GM19438 (cell line): ENCODE results near the gene AKR7A3.
"Not testable (repeated sequence)": the region's sequence is repeated elsewhere in the genome, so short reads cannot be mapped to it uniquely, and the experiment has no call there.

ENCODE experiments used
- ATAC-seq: cut with Tn5 transposase; IDR thresholded peaks from one replicate; pipeline ENCODE4 v1.9.1; 2021; ENCODE audit warnings: low read depth; ENCODE audit not compliant: unreplicated experiment

The AKR7A3 gene

GRCh38 chr1:19321071-19321470 lies 32.5 kb upstream of the AKR7A3 start:
- ATAC-seq: no peak

GRCh38 chr1:19319196-19319595 lies 30.6 kb upstream of the AKR7A3 start:
- no peak for ATAC-seq

- ATAC-seq: no peak
Measured at GRCh38 chr1:19317126-19317910, 28.7 kb upstream of the AKR7A3 start.

GRCh38 chr1:19315378-19316198 lies 27.0 kb upstream of the AKR7A3 start:
- no peak for ATAC-seq

GRCh38 chr1:19313961-19314882 lies 25.7 kb upstream of the AKR7A3 start:
- ATAC-seq: no peak

- ATAC-seq: no peak
Measured at GRCh38 chr1:19313636-19313959, 25.0 kb upstream of the AKR7A3 start.

GRCh38 chr1:19312782-19313635 lies 24.4 kb upstream of the AKR7A3 start:
- peak; percentile 16 for ATAC-seq

GRCh38 chr1:19311931-19312781 lies 23.6 kb upstream of the AKR7A3 start, which contains the start of the genes AKR7A2 and SLC66A1:
AKR7A2 (minus strand) TSS chr1:19312144; CDS start chr1:19312124, 20 bp downstream.
SLC66A1 (plus strand) TSS chr1:19312326; CDS start chr1:19317678, 5,352 bp downstream.
- peak; percentile 55 for ATAC-seq

GRCh38 chr1:19311503-19311930 lies 22.9 kb upstream of the AKR7A3 start:
- ATAC-seq: no peak

- no peak for ATAC-seq
Measured at GRCh38 chr1:19310720-19311502, 22.3 kb upstream of the AKR7A3 start.

GRCh38 chr1:19310061-19310460 lies 21.5 kb upstream of the AKR7A3 start:
- ATAC-seq: no peak

GRCh38 chr1:19309123-19309813 lies 20.7 kb upstream of the AKR7A3 start:
- ATAC-seq: no peak

- no peak for ATAC-seq
Measured at GRCh38 chr1:19308509-19308907, 19.9 kb upstream of the AKR7A3 start.

GRCh38 chr1:19307794-19308508 lies 19.4 kb upstream of the AKR7A3 start:
- no peak for ATAC-seq

GRCh38 chr1:19306941-19307340 lies 18.4 kb upstream of the AKR7A3 start:
- no peak for ATAC-seq

- no peak for ATAC-seq
Measured at GRCh38 chr1:19305880-19306279, 17.3 kb upstream of the AKR7A3 start.

- ATAC-seq: not testable (repeated sequence)
Measured at GRCh38 chr1:19304081-19304480, 15.5 kb upstream of the AKR7A3 start.
